Stimulated activated CD8-positive, alpha-beta memory T cell treated with anti-CD3 and anti-CD28 coated beads, Interleukin-12 subunit alpha, Interleukin-12 subunit beta, amount 100 ng/mL, for 24 hours (primary cell): Measurements from ENCODE around the gene DPH7.
"Not testable (repeated sequence)": the region's sequence is repeated elsewhere in the genome, so short reads cannot be mapped to it uniquely, and the experiment has no call there.

Source experiments
- DNase-seq: peaks from one replicate; pipeline ENCODE4 v3.0.0-alpha.2; 2020; ENCODE audit errors: extremely low read depth

The DPH7 gene

DNA sequence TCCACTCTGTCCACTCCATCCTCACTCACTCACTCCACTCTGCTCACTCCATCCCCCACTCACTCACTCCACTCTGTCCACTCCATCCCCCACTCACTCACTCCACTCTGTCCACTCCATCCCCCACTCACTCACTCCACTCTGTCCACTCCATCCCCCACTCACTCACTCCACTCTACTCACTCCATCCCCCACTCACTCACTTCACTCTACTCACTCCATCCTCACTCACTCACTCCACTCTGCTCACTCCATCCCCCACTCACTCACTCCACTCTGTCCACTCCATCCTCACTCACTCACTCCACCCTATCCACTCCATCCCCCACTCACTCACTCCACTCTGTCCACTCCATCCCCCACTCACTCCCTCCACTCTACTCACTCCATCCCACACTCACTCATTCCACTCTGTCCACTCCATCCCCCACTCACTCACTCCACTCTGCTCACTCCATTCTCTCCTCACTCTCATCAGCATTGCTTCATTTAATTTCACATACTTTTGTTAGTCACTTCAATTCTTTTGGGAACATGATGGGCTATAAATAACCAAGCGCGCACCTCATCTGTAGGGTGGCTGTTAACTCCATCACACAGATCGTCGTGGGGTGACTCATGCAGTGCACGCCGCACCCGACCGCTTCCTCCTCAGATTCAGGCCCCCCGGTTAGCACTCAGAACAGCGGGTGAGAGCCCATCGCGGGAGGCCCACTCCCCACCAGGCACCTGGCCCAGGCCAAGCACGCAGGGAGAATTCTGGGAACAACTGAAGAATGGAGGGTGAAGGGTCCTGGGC, 59.9 kb downstream of the DPH7 start:
- DNase-seq = not testable (repeated sequence)

DNA sequence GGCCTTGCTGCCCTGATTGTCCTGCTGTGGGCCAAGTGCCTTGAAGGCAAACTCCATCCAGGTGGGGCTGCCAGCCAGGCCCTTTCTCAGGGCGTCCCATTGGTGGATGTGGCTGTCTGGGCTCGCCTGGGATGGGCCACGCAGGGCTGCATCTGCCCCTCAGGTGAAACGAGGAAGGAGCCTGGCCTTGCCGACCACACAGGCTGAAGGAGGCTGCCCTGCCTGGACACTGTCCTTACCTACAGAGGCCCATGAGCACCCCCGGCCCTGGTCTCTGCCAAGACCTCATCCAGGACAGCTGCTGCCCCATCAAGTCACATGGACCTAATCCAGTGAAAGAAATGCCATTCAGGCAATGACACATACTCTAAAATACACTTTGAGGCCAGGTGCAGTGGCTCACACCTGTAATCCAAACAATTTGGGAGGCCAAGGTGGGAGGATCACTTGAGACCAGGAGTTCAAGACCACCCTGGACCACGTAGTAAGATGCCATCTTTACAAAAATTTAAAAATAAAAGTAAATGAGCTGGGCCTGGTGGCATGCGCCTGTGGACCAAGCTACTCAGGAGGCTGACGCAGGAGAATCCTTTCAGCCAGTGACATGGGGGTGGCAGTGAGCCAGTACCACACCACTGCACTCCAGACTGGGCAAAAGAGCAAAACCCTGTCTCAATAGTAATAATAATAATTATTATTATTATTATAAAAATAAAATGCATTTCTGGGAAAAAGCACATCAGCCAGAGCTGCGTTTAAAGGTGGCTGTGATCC, 62.4 kb downstream of the DPH7 start:
- DNase-seq = no peak

DNA sequence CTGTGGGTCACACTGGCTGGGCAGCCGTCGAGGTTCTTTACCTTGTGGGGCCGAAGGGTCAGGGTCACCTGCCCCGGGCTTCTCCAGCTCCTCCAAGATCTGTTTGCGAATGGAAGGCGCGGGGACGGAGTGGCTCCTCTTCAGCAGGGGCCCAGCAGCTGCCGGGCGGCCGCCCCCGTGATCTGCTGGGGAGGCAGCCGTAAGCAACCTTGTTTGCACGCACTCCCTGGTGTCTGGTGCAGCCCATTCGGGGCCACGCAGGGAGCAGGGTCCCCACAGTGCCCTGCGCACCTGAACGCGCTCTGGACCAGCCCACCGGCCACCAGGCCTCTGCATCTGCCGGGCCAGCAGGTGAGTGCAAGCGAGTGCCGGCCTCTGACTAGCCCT, 63.4 kb downstream of the DPH7 start:
- no peak for DNase-seq

DNA sequence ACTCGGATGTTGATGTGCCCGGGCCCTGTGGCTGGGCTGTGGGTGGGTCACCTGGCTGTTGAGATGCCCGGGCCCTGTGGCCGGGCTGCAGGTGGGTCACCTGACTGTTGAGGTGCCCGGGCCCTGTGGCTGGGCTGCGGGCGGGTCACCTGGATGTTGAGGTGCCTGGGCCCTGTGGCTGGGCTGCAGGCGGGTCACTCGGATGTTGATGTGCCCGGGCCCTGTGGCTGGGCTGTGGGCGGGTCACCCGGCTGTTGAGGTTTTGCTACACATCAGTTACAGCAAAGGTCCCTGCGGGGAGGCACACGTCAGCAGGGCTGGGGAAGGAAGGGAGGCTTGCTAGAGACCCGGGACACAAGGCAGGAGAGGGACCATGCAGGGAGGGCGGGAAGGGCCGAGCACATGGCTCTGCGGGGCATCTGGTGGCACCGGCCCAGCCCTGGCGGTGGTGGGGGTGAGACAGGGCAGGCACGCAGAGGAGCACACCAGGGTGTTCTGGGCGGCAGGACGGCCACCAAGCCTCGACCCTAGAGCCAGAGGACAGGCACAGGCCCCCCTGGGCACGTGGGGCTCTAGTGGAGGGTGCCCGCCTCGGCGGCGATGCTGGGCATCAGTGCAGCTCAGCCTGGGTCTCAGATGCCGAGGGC, 63.9 kb downstream of the DPH7 start:
- no peak for DNase-seq

DNA sequence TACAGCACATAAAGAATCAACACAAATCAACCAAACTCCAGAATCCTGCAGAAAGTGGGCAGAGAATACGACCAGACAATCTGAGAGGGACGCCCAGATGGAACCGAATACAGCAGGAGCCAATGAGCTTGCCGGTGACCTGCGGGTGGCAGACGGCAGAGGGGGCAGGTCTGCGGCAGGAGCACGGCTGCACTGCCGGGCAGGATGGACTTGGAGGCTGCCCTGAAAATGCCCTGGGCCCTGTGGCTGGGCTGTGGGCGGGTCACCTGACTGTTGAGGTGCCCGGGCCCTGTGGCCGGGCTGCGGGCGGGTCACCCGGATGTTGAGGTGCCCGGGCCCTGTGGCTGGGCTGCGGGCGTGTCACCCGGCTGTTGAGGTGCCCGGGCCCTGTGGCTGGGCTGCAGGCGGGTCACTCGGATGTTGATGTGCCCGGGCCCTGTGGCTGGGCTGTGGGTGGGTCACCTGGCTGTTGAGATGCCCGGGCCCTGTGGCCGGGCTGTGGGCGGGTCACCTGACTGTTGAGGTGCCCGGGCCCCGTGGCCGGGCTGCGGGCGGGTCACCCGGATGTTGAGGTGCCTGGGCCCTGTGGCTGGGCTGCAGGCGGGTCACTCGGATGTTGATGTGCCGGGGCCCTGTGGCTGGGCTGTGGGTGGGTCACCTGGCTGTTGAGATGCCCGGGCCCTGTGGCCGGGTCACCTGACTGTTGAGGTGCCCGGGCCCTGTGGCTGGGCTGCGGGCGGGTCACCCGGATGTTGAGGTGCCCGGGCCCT, 64.7 kb downstream of the DPH7 start:
- not testable (repeated sequence) for DNase-seq

DNA sequence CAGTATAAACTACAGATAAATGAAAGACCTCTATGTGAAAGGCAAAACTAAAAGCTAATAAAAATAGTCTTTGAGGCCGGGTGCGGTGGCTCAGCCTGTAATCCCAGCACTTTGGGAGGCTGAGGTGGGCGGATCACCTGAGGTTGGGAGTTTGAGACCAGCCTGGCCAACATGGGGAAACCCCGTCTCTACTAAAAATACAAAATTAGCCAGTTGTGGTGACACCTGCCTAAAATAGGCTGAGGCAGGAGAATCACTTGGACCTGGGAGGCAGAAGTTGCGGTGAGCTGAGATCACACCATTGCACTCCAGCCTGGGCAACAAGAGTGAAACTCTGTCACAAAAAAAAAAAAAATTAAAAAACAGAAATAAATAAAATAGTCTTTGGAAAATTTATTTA, 65.6 kb downstream of the DPH7 start:
- DNase-seq = not testable (repeated sequence)

DNA sequence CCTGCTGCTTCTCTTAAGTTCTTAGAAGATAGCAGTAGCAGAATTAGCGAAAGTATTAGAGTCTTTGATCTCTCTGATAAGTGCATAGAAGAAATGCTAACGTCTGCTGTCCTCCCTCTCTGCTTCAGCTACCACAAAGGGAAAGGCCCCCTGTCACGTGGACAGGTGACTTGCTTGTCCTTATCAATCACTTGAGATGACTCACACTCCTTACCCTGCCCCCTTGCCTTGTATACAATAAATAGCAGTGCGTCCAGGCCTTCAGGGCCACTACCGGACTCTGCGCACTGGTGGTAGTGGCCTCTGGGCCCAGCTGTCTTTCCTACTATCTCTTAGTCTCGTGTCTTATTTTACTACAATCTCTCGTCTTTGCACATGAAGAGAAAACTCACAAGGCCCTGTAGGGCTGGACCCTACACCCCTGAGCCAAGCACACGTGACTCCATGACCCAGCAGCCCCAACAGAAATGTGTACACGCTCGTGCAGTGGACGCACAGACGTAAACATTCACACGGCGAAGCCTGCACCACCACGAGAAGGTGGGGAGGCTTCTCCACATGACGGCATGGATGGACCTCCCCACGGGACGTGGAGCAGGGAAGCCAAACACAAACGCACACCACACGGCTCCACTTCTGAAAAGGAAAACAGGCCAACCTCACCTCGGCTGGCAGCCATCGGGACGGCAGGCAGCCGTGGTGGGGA, 66.8 kb downstream of the DPH7 start:
- no peak for DNase-seq

DNA sequence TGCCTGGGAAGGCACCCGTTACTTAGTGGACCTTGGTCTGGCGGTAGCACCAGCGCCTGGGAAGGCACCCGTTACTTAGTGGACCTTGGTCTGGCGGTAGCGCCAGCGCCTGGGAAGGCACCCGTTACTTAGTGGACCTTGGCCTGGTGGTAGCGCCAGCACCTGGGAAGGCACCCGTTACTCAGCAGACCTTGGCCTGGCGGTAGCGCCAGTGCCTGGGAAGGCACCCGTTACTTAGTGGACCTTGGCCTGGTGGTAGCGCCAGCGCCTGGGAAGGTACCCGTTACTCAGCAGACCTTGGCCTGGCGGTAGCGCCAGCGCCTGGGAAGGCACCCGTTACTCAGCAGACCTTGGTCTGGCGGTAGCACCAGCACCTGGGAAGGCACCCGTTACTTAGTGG, 67.6 kb downstream of the DPH7 start:
- not testable (repeated sequence) for DNase-seq

DNA sequence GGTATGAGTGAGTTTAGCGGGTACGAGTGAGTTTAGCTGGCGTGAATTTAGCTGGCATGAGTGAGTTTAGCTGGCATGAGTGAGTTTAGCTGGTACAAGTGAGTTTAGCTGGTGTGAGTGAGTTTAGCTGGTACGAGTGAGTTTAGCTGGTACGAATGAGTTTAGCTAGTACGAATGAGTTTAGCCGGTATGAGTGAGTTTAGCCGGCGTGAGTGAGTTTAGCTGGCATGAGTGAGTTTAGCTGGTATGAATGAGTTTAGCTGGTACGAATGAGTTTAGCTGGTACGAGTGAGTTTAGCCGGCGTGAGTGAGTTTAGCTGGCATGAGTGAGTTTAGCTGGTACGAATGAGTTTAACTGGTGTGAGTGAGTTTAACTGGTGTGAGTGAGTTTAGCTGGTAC, 69.5 kb downstream of the DPH7 start:
- DNase-seq = no peak

DNA sequence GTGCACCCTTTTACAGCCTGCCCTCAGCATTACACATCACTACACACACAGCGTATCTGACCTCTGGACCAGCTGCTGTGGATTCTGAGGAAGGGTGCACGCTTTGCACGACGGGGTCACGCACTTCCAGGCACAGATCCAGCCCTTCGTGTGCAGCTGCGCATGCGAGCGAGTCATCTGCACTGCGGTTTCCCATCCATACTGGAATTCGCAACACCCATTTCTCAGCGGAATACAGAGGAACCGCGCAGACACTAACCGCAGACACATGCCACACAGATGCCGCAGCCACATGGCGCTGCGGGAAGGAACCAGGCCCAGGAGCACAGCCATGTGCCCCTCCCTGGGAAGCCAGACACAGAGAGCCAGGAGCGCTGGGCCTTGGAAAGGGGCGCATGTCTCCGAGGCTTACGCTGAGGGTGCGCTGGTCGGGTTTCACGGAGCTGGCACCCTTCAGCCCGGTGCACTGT, 72.0 kb downstream of the DPH7 start:
- no peak for DNase-seq

DNA sequence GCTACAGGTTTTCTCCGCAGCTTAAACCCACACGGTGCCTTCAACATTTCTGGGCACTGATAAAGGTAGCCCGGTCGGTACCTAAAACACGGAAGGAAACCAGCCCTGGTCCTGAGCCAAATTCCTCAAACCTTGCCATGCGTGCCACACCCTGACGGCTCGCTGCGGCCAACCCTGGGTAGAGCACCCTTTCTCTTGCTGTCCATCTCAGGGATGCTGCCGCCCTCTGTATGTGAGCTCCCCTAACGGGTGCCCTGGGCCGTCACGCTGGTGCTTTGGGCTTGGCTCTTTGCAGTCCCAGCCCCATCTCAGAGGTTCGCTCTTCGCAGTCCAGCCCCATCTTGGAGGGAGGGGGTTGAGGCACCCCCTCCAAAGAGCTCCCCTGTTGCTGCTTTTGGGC, 72.5 kb downstream of the DPH7 start:
- no peak for DNase-seq

DNA sequence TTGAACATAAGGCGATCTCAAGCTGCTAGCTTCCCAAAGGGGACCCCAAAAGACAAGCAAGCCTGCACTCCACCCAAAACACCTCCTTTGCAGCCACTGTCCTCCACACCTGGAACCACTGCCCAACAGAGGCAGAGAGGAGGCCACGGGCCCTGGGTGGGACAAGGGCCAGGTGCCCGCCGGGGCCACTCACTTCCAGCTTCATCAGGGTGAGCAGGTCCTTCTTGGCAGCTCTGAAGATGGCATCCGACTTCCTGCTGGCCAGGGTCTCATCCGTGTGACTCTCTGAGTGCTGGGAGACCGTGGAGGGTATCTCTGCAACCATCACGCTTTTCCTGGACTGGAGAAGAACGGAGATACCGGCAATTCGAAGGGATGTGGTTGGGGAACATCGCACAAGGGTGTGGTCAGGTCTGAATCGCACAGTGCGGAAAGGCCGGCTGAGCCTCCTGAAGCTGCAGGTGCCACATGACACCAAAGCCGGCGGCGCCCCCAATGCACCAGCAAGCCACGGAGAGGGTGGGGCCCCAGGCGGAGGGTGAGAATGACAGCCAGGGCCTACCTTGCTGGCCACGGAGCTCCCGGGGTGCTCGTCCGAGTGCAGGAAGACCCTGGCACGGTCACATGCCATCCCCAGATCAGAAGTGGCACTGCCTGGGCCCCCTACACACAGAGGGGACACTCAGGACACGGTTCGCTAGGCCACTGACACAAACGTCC, 73.1 kb downstream of the DPH7 start:
- no peak for DNase-seq
